ENCODE results near the gene GDPD4. TPM values are rescaled to one million over a fixed set of nuclear protein-coding genes. Genes with fewer than 3 reads are reported as not detected.

The GDPD4 gene
- total RNA-seq, 2 donors from 2014 or later: not detected

DNA sequence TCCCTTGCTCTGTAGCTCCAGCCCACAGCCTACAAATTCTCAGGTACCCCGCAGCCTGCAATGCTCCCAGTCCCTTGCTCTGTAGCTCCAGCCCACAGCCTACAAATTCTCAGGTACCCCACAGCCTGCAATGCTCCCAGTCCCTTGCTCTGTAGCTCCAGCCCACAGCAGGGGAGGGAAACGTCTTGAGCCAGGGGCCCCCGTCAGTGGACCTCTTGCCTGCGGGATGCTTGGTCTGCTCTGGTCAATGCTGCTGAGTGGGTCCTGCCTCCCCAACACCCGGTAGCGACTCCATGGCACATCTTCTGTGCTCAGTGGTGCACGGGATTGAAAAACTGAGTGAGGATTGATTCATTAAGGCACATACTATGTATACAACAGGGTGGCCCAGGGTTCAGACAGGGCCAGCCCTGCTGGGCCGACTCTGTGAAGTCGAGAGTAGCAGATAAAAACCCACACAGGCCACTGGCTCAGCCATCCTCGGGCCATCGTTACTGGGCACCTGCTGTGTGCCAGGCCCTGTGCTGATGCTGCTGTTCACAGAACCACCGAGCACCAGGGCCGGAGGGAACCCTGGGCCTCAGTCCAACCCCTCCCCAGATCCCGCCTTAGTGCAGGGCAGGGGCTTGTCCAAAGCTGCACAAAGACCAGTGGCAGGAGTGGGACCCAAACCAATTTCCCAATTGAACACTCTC lies 103.7 kb downstream of the GDPD4 start:
- no peaks in the 10 kb centered on the region for H3K9me3 ChIP-seq (ENCODE audit: control insufficient read depth, low read length)
- H3K36me3 ChIP-seq (ENCODE audit: control insufficient read depth, insufficient read depth, low read length): no peaks in the 10 kb centered on the region
- TF ChIP-seq, protein P1, sequence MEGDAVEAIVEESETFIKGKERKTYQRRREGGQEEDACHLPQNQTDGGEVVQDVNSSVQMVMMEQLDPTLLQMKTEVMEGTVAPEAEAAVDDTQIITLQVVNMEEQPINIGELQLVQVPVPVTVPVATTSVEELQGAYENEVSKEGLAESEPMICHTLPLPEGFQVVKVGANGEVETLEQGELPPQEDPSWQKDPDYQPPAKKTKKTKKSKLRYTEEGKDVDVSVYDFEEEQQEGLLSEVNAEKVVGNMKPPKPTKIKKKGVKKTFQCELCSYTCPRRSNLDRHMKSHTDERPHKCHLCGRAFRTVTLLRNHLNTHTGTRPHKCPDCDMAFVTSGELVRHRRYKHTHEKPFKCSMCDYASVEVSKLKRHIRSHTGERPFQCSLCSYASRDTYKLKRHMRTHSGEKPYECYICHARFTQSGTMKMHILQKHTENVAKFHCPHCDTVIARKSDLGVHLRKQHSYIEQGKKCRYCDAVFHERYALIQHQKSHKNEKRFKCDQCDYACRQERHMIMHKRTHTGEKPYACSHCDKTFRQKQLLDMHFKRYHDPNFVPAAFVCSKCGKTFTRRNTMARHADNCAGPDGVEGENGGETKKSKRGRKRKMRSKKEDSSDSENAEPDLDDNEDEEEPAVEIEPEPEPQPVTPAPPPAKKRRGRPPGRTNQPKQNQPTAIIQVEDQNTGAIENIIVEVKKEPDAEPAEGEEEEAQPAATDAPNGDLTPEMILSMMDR (conservative IDR thresholded peaks at IDR 0.05): no peak
- no peaks in the 10 kb centered on the region for H3K27me3 Mint-ChIP-seq (ENCODE audit: insufficient read depth)
- no peaks in the 10 kb centered on the region for H3K36me3 Mint-ChIP-seq (ENCODE audit: low read depth)
- no peak overlapping the region for H3K27ac ChIP-seq (ENCODE audit: low read depth, low read length)
- no peak overlapping the region for H3K4me3 Mint-ChIP-seq
- DNase-seq: no peak
- no peaks in the 10 kb centered on the region for H3K9me3 Mint-ChIP-seq
- no peak overlapping the region for H3K27ac Mint-ChIP-seq
- H3K4me1 ChIP-seq (ENCODE audit: control insufficient read depth, insufficient read depth, low read length): no peaks in the 10 kb centered on the region
- 92 to 94% methylated on average over 5 to 14 of the region's 14 CpGs for WGBS, 2 experiments (ENCODE audit: insufficient coverage in 1 of 2, insufficient read length in 1 of 2)
- no peaks in the 10 kb centered on the region for H3K27me3 ChIP-seq (ENCODE audit: control insufficient read depth, insufficient read depth, low read length, poor library complexity, severe bottlenecking)
- H3K9ac ChIP-seq (ENCODE audit: extremely low read depth, low read length, poor library complexity, severe bottlenecking): no peak overlapping the region
- H3K4me3 ChIP-seq (ENCODE audit: low read length): no peak overlapping the region
- peaks cover 1% of the 10 kb centered on the region for H3K4me1 Mint-ChIP-seq

DNA sequence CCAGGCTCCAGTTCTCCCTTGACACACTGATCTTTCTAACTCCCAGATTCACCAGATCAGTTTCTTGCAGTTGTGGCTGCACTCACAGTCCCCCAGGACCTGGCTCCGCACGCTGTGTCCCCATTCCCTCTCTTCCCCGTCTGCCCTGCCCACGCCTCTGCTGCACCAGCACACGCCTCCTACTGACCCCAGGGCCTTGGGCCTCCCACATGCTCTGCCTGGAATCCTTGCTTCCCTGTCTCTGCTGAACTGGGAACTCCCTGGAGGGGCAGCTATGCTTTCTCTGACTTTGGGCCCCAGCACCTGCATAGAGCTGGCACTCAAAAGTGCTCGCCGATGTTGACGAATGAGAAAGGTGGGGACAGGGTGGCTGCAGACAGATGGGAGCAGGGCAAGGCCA lies 104.5 kb downstream of the GDPD4 start:
- Histone ChIP-seq H3K9me3 (ENCODE audit: control insufficient read depth, low read length) (no peaks in the 10 kb centered on the region), H3K4me1 (ENCODE audit: control insufficient read depth, insufficient read depth, low read length) (no peaks in the 10 kb centered on the region), H3K4me3 (ENCODE audit: low read length) (no peak overlapping the region), H3K9ac (ENCODE audit: extremely low read depth, low read length, poor library complexity, severe bottlenecking) (no peak overlapping the region), H3K36me3 (ENCODE audit: control insufficient read depth, insufficient read depth, low read length) (no peaks in the 10 kb centered on the region), H3K27ac (ENCODE audit: low read depth, low read length) (no peak overlapping the region), H3K27me3 (ENCODE audit: control insufficient read depth, insufficient read depth, low read length, poor library complexity, severe bottlenecking) (no peaks in the 10 kb centered on the region)
- H3K36me3 Mint-ChIP-seq (ENCODE audit: low read depth): no peaks in the 10 kb centered on the region
- TF ChIP-seq, protein P1 (conservative IDR thresholded peaks at IDR 0.05): no peak
- H3K27me3 Mint-ChIP-seq (ENCODE audit: insufficient read depth): no peaks in the 10 kb centered on the region
- no peak overlapping the region for H3K27ac Mint-ChIP-seq
- peaks cover 1% of the 10 kb centered on the region for H3K4me1 Mint-ChIP-seq
- H3K9me3 Mint-ChIP-seq: no peaks in the 10 kb centered on the region
- DNase-seq: no peak
- WGBS, 2 experiments (ENCODE audit: insufficient coverage in 1 of 2, insufficient read length in 1 of 2): 88 to 93% methylated on average over 7 to 8 of the region's 8 CpGs
- no peak overlapping the region for H3K4me3 Mint-ChIP-seq

DNA sequence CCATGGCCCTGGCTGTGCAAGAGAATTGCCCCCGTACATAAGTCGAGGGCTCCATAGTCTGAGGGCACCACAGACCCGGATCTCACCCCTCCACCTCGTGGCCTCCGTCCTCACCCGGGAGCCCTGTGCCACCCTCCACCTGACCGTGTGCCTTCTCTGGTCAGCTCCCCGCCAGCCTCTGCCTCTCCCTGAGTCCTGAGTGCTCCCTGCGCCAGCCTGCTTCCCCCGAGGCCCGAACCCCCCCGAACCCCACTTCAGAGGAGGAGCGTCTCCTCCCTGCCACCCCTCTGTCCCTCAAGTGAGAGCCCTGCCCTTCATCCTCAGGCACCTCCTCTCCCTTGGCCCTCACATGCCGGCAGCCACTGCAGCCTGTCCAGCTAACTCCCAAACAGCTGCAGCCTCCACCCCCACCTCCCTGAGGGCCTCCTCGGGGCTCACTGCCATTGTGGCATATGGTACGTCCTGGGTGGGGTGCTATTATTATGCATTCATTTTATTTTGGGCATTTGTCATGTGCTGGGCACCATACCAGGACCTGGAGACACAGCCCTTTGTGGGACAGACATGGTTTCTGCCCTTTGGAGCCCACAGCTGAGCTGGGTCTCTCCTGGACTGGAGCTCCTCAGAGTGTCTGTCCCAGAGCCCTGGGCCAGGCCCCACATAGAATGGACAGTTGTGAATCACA lies 106.3 kb downstream of the GDPD4 start:
- no peak for DNase-seq
- no peaks in the 10 kb centered on the region for H3K36me3 Mint-ChIP-seq (ENCODE audit: low read depth)
- WGBS, 2 experiments (ENCODE audit: insufficient coverage in 1 of 2, insufficient read length in 1 of 2): 91 to 93% methylated on average over 7 to 16 of the region's 16 CpGs

More for the DNA sequence above, 106.3 kb downstream of the GDPD4 start:
- Histone ChIP-seq H3K27me3 (ENCODE audit: control insufficient read depth, insufficient read depth, low read length, poor library complexity, severe bottlenecking) (no peaks in the 10 kb centered on the region), H3K27ac (ENCODE audit: low read depth, low read length) (no peak overlapping the region), H3K4me1 (ENCODE audit: control insufficient read depth, insufficient read depth, low read length) (no peaks in the 10 kb centered on the region), H3K9me3 (ENCODE audit: control insufficient read depth, low read length) (no peaks in the 10 kb centered on the region), H3K36me3 (ENCODE audit: control insufficient read depth, insufficient read depth, low read length) (no peaks in the 10 kb centered on the region), H3K4me3 (ENCODE audit: low read length) (no peak overlapping the region), H3K9ac (ENCODE audit: extremely low read depth, low read length, poor library complexity, severe bottlenecking) (no peak overlapping the region)
- TF ChIP-seq, protein P1 (conservative IDR thresholded peaks at IDR 0.05): no peak
- Mint-ChIP-seq H3K9me3 (no peaks in the 10 kb centered on the region), H3K4me3 (no peak overlapping the region), H3K4me1 (peaks cover 1% of the 10 kb centered on the region), H3K27me3 (ENCODE audit: insufficient read depth) (no peaks in the 10 kb centered on the region), H3K27ac (no peak overlapping the region)
